Measurements from ENCODE around the gene PHF11. TPM values are rescaled to one million over a fixed set of nuclear protein-coding genes. Genes with fewer than 3 reads are reported as not detected.

PHF11 gene
- total and polyA plus RNA-seq, 2 donors (not counting 3 experiments of a cell fraction or from before 2014, with no cell fraction given): 12.9 to 32.4 TPM

DNA sequence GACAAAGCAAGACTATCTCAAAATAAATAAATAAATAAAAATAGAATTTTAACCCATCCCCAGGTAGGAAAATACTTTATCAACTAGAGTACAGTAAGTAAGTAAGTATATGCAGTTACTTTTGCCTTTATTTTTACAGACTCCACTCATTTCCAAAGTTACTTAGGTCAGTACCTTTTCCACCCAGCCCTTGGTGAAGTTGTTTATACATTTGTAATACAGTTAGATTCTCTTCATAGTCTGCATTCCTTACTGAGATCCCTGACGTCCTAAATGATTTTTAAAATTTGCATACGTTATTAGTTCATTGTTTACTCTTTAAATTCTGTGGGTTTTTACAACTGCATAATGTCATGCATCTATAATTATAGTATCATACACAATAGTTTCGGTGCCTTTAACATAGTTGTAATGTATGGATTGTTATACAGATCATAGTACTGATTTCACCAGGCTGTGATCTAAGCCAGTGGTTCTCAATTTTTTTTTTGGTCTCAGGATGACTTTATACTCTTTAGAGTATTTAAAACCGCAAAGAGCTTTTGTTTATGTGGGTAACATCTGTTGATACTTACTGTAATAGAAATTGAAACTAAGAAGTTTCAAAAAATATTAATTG, 41.3 kb upstream of the PHF11 start:
- H3K4me3 ChIP-seq (replicated peaks in 1 of 3; ENCODE audit: insufficient read depth in 1 of 3, low read depth in 1 of 3, low read length in 3 of 3): no peak overlapping the region
- H3K4me1 ChIP-seq (ENCODE audit: control insufficient read depth, extremely low read depth, insufficient read depth, low read length): peaks cover 6% of the 10 kb centered on the region
- H3K9me1 ChIP-seq (replicated peaks; ENCODE audit: control insufficient read depth, extremely low read depth, insufficient read depth, low read length): no peaks in the 10 kb centered on the region
- peaks cover 3% of the 10 kb centered on the region for H4K20me1 ChIP-seq (replicated peaks; ENCODE audit: control insufficient read depth, extremely low read depth, insufficient read depth, low read length)
- FAIRE-seq (no peak), DNase-seq (ENCODE audit: low read depth, low spot score) (no peak)
- intact Hi-C loops (cut with micrococcal nuclease): no loop called here
- H2AFZ ChIP-seq (ENCODE audit: low read depth, low read length): no peak overlapping the region
- H3K36me3 ChIP-seq (ENCODE audit: control insufficient read depth in 2 of 2, extremely low read depth in 1 of 2, insufficient read depth in 2 of 2, low read length in 2 of 2): no peaks in the 10 kb centered on the region
- POLR2A ChIA-PET: no interaction called here
- H3K4me2 ChIP-seq (ENCODE audit: insufficient read depth, low read length): no peak overlapping the region
- no TSS peak for BruUV-seq (replicated peaks)
- TF ChIP-seq MYC (IDR thresholded peaks at IDR 0.05; ENCODE audit: low read depth, low read length) (no peak), EZH2 (IDR thresholded peaks at IDR 0.05; ENCODE audit: borderline replicate concordance, low read depth, low read length, severe bottlenecking) (no peak), POLR2AphosphoS5 (IDR thresholded peaks at IDR 0.05; ENCODE audit: insufficient read depth, low read depth, low read length) (no peak)
- no peaks in the 10 kb centered on the region for H3K79me2 ChIP-seq (ENCODE audit: control insufficient read depth, insufficient read depth, low read length)
- H3K27ac ChIP-seq (ENCODE audit: insufficient read depth, low read depth, low read length): no peak overlapping the region
- H3K9ac ChIP-seq (replicated peaks; ENCODE audit: extremely low read depth, insufficient read depth, low read length): no peak overlapping the region
- H3K9me3 ChIP-seq (replicated peaks; ENCODE audit: control insufficient read depth, insufficient read depth, low read length): no peaks in the 10 kb centered on the region
- dilution Hi-C loops (cut with MboI; ENCODE audit: extremely low pct_ligation_motif_present, low sequenced_read_pairs): no loop called here
- H3K27me3 ChIP-seq (ENCODE audit: control insufficient read depth in 2 of 2, insufficient read depth in 2 of 2, low read length in 2 of 2): peaks cover 3 to 7% of the 10 kb centered on the region in 2 experiments
- CTCF ChIA-PET: no interaction called here

DNA sequence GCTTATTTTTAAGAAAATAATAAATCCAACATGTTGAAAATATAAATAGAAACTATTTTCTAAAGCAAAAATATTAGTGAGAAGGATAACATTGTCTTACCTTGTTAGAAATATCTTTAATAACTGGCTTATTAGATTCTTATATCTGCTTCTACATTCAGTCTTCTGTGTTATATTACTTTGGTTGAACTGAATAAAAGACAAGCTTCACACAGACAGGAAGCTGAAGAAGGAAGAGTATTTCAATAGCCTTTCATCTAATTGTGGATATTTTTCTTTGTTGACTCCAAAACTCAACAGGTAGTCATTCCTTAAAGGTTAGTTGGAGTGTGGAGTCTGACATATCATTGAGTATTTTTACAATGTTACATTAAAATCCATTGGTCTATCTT, 40.8 kb upstream of the PHF11 start:
- intact Hi-C loops (cut with micrococcal nuclease): no loop called here
- H3K4me1 ChIP-seq (ENCODE audit: control insufficient read depth, extremely low read depth, insufficient read depth, low read length): peaks cover 6% of the 10 kb centered on the region
- H3K4me3 ChIP-seq (replicated peaks in 1 of 3; ENCODE audit: insufficient read depth in 1 of 3, low read depth in 1 of 3, low read length in 3 of 3): no peak overlapping the region
- no TSS peak for BruUV-seq (replicated peaks)
- no peaks in the 10 kb centered on the region for H3K79me2 ChIP-seq (ENCODE audit: control insufficient read depth, insufficient read depth, low read length)
- TF ChIP-seq FOS (IDR thresholded peaks at IDR 0.05; ENCODE audit: borderline replicate concordance, insufficient read depth, low read length) (no peak), EZH2 (IDR thresholded peaks at IDR 0.05; ENCODE audit: borderline replicate concordance, low read depth, low read length, severe bottlenecking) (no peak), GATA2 (IDR thresholded peaks at IDR 0.05; ENCODE audit: insufficient read depth, insufficient read length, low read depth, low read length) (no peak), POLR2A (IDR thresholded peaks at IDR 0.05; ENCODE audit: low read depth, low read length) (no peak)
- TF ChIP-seq, protein P1, sequence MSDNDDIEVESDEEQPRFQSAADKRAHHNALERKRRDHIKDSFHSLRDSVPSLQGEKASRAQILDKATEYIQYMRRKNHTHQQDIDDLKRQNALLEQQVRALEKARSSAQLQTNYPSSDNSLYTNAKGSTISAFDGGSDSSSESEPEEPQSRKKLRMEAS (IDR thresholded peaks at IDR 0.05; ENCODE audit: insufficient read depth, insufficient read length): no peak
- no peak overlapping the region for H3K27ac ChIP-seq (ENCODE audit: insufficient read depth, low read depth, low read length)
- H3K4me2 ChIP-seq (ENCODE audit: insufficient read depth, low read length): no peak overlapping the region
- peaks cover 3% of the 10 kb centered on the region for H4K20me1 ChIP-seq (replicated peaks; ENCODE audit: control insufficient read depth, extremely low read depth, insufficient read depth, low read length)
- CTCF ChIA-PET: interaction anchor here (1.1 kb wide), 1 partner anchor 10 kb away, joined by 3 read pairs; no protein-coding TSS in a partner anchor
- FAIRE-seq (no peak), DNase-seq (ENCODE audit: low read depth, low spot score) (no peak)
- no peaks in the 10 kb centered on the region for H3K36me3 ChIP-seq (ENCODE audit: control insufficient read depth in 2 of 2, extremely low read depth in 1 of 2, insufficient read depth in 2 of 2, low read length in 2 of 2)
- dilution Hi-C loops (cut with MboI; ENCODE audit: extremely low pct_ligation_motif_present, low sequenced_read_pairs): no loop called here
- no peaks in the 10 kb centered on the region for H3K9me3 ChIP-seq (replicated peaks; ENCODE audit: control insufficient read depth, insufficient read depth, low read length)
- H3K27me3 ChIP-seq (ENCODE audit: control insufficient read depth in 2 of 2, insufficient read depth in 2 of 2, low read length in 2 of 2): peaks cover 3 to 7% of the 10 kb centered on the region in 2 experiments
- POLR2A ChIA-PET: no interaction called here
- H3K9ac ChIP-seq (replicated peaks; ENCODE audit: extremely low read depth, insufficient read depth, low read length): no peak overlapping the region
- H3K9me1 ChIP-seq (replicated peaks; ENCODE audit: control insufficient read depth, extremely low read depth, insufficient read depth, low read length): no peaks in the 10 kb centered on the region
- H2AFZ ChIP-seq (ENCODE audit: low read depth, low read length): no peak overlapping the region

Measured in endothelial cell of umbilical vein (primary cell).